Measurements from ENCODE around the gene MFSD6.

GRCh38 chr2:190535121-190535439, 126.9 kb downstream of the MFSD6 start:
- TF ChIP-seq CTCF (IDR thresholded peaks at IDR 0.05) = no peak
- TF ChIP-seq POLR2A (IDR thresholded peaks at IDR 0.05) = no peak
